RCC 7860 (cell line): Measurements from ENCODE around the gene CRLF2.
"Not testable (repeated sequence)": the region's sequence is repeated elsewhere in the genome, so short reads cannot be mapped to it uniquely, and the experiment has no call there.

Experiments
- DNase-seq: peaks from one replicate; pipeline ENCODE4 v3.0.0-alpha.2; 2015; ENCODE audit warnings: low spot score
- FAIRE-seq: peaks from 2 replicates; lab custom pipeline; 2012; peaks lifted over from hg19 to GRCh38; lab: Jason Lieb, UNC

CRLF2 gene

DNA sequence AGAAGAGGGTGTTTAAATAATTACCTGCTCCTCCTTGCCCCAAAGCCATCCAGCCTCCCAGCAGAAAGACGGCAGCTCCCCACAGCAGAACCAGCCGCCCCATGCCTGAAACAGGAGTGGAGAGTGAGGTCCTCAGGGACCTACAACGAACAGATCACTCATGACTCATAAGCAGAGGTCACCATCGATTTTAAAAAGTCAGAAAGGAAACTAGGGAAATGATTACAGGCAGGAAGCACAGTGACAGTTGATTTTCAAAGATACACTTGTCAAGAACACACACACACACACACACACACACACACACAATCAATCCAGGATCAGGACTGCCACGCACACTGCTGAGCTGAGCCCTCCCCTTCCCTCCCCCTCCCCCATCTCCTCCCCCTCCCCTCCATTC is at the start of gene CRLF2:
Gene CRLF2 (minus strand): TSS at position 118 of the 400 bp plus-strand sequence. CDS start 15 bp downstream, at position 103.
- FAIRE-seq (no peak), DNase-seq (no peak)

DNA sequence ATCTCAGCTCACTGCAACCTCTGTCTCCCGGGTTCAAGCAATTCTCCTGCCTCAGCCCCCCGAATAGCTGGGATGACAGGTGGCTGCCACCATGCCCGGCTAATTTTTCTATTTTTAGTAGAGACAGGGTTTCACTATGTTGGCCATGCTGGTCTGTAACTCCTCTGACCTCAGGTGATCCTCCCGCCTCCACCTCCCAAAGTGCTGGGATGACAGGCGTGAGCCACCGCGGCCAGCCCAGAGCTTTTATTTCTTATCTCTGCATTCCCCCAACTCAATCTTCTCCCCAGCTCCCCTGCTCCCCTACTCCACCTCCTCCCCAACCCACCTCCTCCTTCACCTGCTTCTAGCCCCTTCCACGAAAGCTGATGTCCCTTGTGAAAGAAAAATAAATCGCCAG is 49.3 kb upstream of the CRLF2 start:
- not testable (repeated sequence) for DNase-seq, FAIRE-seq

DNA sequence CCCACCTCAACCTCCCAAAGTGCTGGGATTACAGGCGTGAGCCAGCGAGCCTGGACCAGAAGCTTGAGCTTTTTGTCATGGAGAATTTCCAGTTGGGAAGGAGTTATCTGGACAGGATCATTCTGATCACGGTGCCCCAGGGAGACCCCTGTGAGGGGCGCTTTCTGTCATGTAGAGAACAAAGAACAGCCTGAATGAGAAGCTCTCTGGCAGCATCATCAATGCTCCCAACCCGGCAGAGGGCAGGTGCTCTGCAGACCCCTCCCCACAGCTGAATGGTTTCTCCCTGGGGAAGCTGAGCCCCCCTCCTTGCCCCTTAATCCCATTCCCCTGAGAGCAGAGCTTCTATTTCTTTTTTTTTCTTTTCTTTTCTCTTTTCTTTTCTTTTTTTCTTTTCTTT is 48.8 kb upstream of the CRLF2 start:
- DNase-seq (no peak), FAIRE-seq (no peak)

- DNase-seq (no peak), FAIRE-seq (no peak)
These were observed 40.4 kb upstream of the CRLF2 start for GRCh38 chrX:1252861-1253260.

DNA sequence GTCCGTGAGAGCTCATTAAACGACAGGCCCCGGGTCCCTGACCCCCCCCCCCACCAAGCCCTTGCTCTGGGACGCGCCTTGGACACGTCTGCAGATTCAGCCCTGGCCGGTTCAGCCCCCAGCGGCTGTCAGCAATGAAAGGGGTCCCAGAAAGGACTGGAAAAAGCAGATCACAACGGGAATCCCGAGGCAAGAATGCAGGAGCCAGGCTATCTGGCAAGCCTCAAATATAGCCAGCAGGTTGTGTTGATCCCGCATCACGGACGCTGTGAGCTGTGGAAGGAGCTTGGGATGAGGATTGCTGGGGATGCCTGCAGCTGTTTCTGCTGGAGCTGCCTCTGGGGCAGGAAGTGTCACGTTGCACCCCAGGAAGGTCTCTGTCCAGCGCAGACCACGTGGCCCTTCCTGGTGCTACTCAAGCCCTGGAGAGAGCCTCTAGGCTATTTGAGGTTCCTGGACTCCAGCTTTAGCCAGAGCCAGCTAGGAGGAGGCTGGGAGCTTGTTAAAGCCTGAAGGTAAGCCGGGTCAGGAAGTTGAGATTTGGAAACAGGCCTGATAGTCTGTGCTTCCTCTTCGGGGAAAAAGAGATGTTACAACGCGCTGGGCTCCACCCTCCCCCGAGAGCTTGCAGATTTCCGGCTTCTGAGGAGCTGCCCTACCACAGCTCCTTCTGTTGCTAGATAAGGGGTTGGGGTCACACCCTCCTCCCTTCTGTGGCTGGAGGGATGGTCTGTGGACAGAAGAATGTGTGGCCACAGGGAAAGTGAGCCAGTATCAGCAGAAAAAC is 36.8 kb upstream of the CRLF2 start:
- no peak for DNase-seq
- FAIRE-seq: no peak

GRCh38 chrX:1248331-1249061 is 36.0 kb upstream of the CRLF2 start:
- FAIRE-seq (no peak), DNase-seq (no peak)

DNA sequence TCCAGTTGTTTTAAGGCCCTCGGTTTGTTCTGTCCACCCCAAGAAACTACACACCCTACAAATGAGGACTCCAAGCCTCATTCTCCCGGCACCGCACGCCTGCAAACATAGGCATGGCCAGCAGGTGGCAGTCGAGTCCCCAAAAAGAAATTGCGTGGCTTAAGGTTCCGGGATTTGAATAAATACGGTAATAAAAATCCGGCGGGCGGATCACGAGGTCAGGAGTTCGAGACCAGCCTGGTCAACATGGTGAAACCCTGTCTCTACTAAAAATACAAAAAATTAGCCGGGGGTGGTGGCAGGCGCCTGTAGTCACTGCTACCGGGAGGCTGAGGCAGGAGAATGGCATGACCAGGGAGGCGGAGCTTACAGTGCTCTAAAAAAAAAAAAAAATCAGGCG is 34.4 kb upstream of the CRLF2 start:
- no peak for FAIRE-seq

GRCh38 chrX:1244164-1245076 is 32.0 kb upstream of the CRLF2 start:
- no peak for FAIRE-seq

More for the DNA sequence above, 34.4 kb upstream of the CRLF2 start:
- DNase-seq: peak; percentile 22

DNA sequence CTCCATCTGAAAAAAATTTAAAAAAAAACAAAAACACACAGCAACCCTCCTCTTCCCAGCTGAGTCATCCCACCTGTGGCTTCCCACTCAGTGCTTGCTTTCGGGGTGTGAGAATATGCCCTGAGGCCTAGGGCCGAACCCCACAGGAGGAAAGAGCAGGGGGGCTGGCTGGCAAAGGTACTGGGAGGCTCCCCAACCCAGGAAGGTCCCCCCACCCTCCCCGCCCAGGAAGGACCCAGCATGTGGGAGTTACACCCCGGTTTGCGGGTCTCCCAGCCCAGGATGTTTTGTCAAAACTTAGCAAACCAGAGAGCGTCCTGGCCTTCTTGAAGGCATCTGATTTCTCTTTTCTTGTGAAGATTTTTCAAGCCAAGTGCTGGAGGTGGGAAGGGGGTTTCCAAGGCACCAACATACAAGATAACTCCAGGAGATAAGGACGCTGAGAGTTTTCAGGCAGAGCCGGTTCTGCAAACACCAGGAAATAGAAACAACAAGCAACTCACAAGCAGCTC is 30.5 kb upstream of the CRLF2 start:
- FAIRE-seq: no peak
- DNase-seq: no peak

More at GRCh38 chrX:1244164-1245076, 32.0 kb upstream of the CRLF2 start:
- DNase-seq: no peak

- not testable (repeated sequence) for DNase-seq, FAIRE-seq
These were observed 28.1 kb upstream of the CRLF2 start for GRCh38 chrX:1240551-1240950.

GRCh38 chrX:1239681-1240142 is 27.3 kb upstream of the CRLF2 start:
- FAIRE-seq (no peak), DNase-seq (no peak)

DNA sequence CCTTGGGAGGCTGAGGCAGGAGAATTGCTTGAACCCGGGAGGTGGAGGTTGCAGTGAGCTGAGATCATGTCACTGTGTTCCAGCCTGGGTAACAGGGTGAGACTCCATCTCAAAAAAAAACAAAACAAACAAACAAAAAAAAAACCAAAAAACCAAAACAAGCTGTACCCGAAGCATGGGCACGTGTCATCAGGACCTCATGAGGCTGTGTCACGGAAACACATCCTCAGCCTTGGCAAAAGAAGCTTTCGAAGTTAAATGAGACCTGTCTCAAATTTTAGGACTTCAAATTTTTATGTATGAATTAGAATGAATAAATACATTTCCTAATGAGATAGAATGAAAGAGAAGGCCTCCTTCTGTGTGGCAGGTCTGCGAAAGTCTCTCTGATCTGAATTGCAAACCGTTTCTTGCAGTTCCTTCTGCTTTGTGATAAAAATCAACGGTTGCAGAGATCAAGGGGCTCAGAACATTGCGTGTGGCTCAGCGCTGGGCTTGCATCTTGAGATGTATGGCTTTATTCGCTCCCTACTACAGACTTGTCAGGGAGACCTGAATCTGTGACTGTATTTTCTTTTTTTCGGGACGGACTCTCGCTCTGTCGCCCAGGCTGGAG is 19.5 kb upstream of the CRLF2 start:
- no peak for DNase-seq
- FAIRE-seq: no peak

- not testable (repeated sequence) for DNase-seq, FAIRE-seq
These were observed 15.7 kb upstream of the CRLF2 start for GRCh38 chrX:1228101-1228500.

DNA sequence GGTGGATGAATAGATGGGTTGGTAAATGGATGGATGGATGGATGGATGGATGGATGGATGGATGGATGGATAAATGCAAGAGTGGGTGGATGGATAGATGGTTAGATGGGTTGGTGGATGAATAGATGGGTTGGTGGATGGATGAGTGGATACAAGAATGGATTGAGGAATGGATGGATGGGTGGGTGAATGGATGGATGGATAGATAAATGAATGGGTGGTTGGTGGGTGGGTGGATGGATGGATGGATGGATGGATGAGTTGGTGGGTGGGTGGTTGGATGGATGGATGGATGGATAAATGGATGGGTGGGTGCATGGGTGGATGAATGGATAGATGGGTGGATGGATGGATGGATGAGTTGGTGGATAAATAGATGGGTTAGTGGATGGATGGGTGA is 13.8 kb upstream of the CRLF2 start:
- FAIRE-seq (no peak), DNase-seq (no peak)

GRCh38 chrX:1224954-1225353 is 12.5 kb upstream of the CRLF2 start:
- no peak for FAIRE-seq
- no peak for DNase-seq

DNA sequence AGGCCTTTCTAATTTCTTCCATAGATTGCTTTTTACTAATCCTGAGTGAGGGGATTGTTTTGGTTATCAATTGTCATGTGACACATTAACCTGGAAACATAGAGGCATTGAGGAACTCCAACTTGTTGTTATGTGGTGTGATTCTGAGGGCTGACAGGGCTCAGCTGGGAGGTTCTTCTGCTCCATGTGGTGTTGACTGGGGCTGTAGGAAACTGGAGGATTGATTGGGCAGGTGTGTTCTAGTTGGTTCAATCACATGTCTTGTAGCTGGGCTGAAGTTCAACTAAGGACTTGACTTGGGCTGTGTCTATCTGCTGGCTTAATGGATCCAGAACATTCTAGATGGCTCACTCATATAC is 10.8 kb upstream of the CRLF2 start:
- DNase-seq: no peak
- no peak for FAIRE-seq

- FAIRE-seq (no peak), DNase-seq (no peak)
These were observed 10.2 kb upstream of the CRLF2 start for GRCh38 chrX:1222531-1223241.

DNA sequence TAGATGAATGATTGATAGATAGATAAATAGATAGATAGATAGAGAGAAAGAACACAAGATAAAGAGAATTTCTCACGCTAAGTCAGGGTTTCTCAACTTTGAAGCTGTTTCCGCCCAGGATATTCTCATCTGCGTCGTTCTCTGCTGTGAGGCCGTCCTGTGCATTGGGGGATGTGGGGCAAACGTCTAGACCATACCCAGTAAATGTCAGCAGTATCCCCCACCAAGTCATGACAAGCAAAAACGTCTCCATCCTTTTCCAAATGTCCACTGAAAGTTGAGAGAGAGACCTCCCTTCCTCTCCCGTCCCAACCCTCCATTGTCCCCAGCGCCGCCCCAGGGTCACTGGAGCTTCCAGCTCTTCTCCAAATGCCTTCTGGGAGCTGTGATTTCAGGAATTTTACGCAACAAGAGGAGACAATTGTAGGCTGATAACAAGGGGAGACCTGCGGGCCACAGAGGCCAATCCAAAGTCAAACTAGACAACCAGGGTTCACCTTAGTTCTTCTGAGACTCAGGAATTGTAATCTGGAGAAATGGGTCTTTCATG is 8.9 kb upstream of the CRLF2 start:
- no peak for FAIRE-seq
- DNase-seq: no peak

DNA sequence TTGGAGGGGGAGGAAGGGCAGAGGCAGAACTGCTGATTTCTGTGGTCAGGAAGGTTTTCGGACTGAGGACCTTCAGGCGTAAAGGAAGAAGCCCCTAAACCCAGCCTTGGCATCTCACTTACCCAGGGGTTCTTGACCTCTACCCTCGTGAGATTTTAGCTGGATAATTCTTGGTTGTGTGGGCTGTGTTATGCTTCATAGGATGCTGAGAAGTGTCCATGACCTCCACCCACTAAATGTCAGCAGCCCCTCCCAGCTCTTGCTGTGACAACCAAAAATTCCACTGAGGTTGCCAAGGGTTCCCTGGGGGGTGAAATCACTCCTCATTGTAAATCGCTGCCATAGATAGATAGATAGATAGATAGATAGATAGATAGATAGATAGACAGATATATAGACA is 5.8 kb upstream of the CRLF2 start:
- no peak for DNase-seq
- no peak for FAIRE-seq
